Middle frontal gyrus (tissue), 1 donor: ENCODE results near the gene SPG7.
A peak's percentile ranks its signal among the peaks of the same experiment; 100 is the strongest.

ENCODE experiments used
- DNase-seq: peaks from one replicate; pipeline ENCODE4 v3.0.0-alpha.2; 2015; ENCODE audit warnings: low spot score; ENCODE audit errors: extremely low spot score

Gene SPG7

GRCh38 chr16:89545831-89546574, 37.8 kb downstream of the SPG7 start:
- DNase-seq, result no peak

- no peak for DNase-seq
Observed at GRCh38 chr16:89546781-89547180, 38.6 kb downstream of the SPG7 start.

GRCh38 chr16:89547291-89547690, 39.1 kb downstream of the SPG7 start:
- no peak for DNase-seq

GRCh38 chr16:89547860-89548259, 39.7 kb downstream of the SPG7 start:
- no peak for DNase-seq

GRCh38 chr16:89548344-89549006, 40.3 kb downstream of the SPG7 start:
- DNase-seq, result no peak

- DNase-seq, result no peak
Observed at GRCh38 chr16:89549007-89549700, 41.0 kb downstream of the SPG7 start.

GRCh38 chr16:89550421-89551007, 42.3 kb downstream of the SPG7 start:
- DNase-seq, result no peak

- DNase-seq, result no peak
Observed at GRCh38 chr16:89552329-89552728, 44.1 kb downstream of the SPG7 start.

- DNase-seq, result no peak
Observed at GRCh38 chr16:89552913-89553312, 44.7 kb downstream of the SPG7 start.

- no peak for DNase-seq
Observed at GRCh38 chr16:89553733-89554132, 45.5 kb downstream of the SPG7 start.

GRCh38 chr16:89554343-89554742, 46.1 kb downstream of the SPG7 start:
- no peak for DNase-seq

- DNase-seq, result no peak
Observed at GRCh38 chr16:89555265-89555664, 47.1 kb downstream of the SPG7 start.

- no peak for DNase-seq
Observed at GRCh38 chr16:89555780-89556179, 47.6 kb downstream of the SPG7 start.

GRCh38 chr16:89556750-89557689, 48.8 kb downstream of the SPG7 start:
- DNase-seq, result peak; percentile 91

- DNase-seq, result no peak
Observed at GRCh38 chr16:89557690-89558490, 49.7 kb downstream of the SPG7 start.

GRCh38 chr16:89560378-89561141, 52.4 kb downstream of the SPG7 start, which contains the start of gene RPL13:
RPL13 (plus strand) TSS chr16:89560682; CDS start chr16:89560960, 278 bp downstream.
- peak; percentile 85 for DNase-seq

- DNase-seq, result no peak
Observed at GRCh38 chr16:89561142-89561883, 53.1 kb downstream of the SPG7 start.

- DNase-seq, result no peak
Observed at GRCh38 chr16:89561884-89562599, 53.8 kb downstream of the SPG7 start.
